ENCODE results near the gene TIMM22. TPM values are rescaled to one million over a fixed set of nuclear protein-coding genes. Genes with fewer than 3 reads are reported as not detected.
"Not testable (repeated sequence)": the region's sequence is repeated elsewhere in the genome, so short reads cannot be mapped to it uniquely, and the experiment has no call there.

The TIMM22 gene
- polyA plus RNA-seq, 3 donors from 2014 or later = 22.0 to 26.9 (median 24.4) TPM

DNA sequence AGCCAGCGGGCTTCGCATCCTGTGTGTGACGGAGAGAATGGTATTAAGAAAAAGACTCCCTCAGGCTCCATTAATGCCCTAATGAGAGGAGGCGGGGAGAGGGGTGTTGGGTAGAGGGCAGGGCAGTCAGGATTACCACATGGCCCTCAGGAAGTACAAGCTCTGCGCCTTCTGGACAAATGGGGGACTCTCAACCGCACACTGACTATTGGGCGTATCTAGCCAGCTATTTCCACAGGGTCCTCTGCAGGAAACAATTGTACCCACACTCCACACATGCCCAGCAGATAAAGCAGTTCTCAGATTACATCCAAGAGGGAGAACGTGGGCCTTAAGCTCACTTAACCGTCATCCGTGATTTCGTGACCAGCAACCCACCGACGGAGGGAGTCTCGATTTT is 32.1 kb upstream of the TIMM22 start:
- Mint-ChIP-seq H3K27me3 (ENCODE audit: low read depth in 3 of 3) (peaks cover 7 to 11% (median 7%) of the 10 kb centered on the region in 3 donors), H3K36me3 (no peaks in the 10 kb centered on the region), H3K27ac (no peak overlapping the region), H3K4me1 (no peaks in the 10 kb centered on the region), H3K4me3 (no peak overlapping the region), H3K9me3 (no peaks in the 10 kb centered on the region)
- DNase-seq = no peak

- no peaks in the 10 kb centered on the region for H3K36me3 Mint-ChIP-seq
- H3K4me1 Mint-ChIP-seq = no peaks in the 10 kb centered on the region
- no peak overlapping the region for H3K27ac Mint-ChIP-seq
- no peak for DNase-seq
- H3K9me3 Mint-ChIP-seq = no peaks in the 10 kb centered on the region
- H3K4me3 Mint-ChIP-seq = no peak overlapping the region
- H3K27me3 Mint-ChIP-seq (ENCODE audit: low read depth in 3 of 3) = peaks cover 7 to 11% (median 7%) of the 10 kb centered on the region in 3 donors
These were observed 31.5 kb upstream of the TIMM22 start for GRCh38 chr17:965311-965989.

DNA sequence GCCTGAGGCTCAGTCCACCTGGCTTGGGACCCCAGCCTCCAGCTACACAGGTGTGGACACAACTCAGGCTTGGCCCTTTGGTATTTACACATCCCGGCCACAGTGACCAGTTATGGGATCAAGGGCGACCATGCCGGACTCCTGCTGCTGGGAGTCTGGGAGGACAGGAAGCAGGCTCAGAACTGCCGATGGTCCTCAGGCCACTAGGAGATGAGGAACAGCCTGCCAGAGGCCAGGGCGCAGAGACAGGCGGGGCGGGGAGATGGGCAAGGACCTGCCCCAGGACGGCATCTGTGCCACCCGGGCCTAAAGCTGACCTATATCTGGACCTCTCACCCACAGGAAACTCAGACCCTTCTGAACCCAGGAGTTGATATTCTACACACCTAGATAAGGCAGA is 29.8 kb upstream of the TIMM22 start:
- Mint-ChIP-seq H3K9me3 (no peaks in the 10 kb centered on the region), H3K27me3 (ENCODE audit: low read depth in 3 of 3) (peaks cover 6 to 10% (median 7%) of the 10 kb centered on the region in 3 donors), H3K4me3 (no peak overlapping the region), H3K36me3 (no peaks in the 10 kb centered on the region), H3K4me1 (no peaks in the 10 kb centered on the region), H3K27ac (no peak overlapping the region)
- no peak for DNase-seq

GRCh38 chr17:968812-969730 is 27.9 kb upstream of the TIMM22 start:
- no peaks in the 10 kb centered on the region for H3K4me1 Mint-ChIP-seq
- no peaks in the 10 kb centered on the region for H3K9me3 Mint-ChIP-seq
- DNase-seq = no peak
- H3K27ac Mint-ChIP-seq = no peak overlapping the region
- H3K4me3 Mint-ChIP-seq = no peak overlapping the region
- no peaks in the 10 kb centered on the region for H3K36me3 Mint-ChIP-seq
- H3K27me3 Mint-ChIP-seq (ENCODE audit: low read depth in 3 of 3) = peaks cover 4 to 12% (median 8%) of the 10 kb centered on the region in 3 donors

DNA sequence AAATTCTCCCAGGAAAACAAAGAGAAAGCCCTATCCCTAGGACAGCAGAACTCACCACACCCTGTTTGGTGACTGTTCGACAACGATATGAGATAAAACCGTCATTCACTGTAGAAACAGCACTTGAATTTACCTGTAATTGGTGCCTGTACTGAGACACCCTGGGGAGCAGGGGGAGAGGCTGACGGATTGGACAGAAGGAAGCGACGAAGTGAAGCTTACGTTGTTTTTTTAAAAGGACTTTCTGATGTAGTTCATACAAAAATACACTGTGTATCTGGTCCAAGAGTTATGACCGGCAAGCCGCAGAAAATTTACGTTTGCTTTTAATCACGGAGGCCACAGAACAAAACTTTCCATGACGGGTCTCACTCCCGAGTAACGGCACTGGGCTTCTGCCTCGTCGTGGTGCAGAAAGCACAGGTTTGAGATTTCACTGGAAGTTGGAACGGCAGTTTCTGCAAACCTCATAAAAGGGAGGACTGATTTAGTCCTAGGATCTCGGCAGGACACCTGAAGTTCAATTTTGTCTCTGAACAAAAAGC is 27.0 kb upstream of the TIMM22 start:
- Mint-ChIP-seq H3K36me3 (no peaks in the 10 kb centered on the region), H3K27me3 (ENCODE audit: low read depth in 3 of 3) (peaks cover 4 to 12% (median 8%) of the 10 kb centered on the region in 3 donors), H3K4me3 (no peak overlapping the region), H3K4me1 (no peaks in the 10 kb centered on the region), H3K9me3 (no peaks in the 10 kb centered on the region), H3K27ac (no peak overlapping the region)
- DNase-seq = no peak

GRCh38 chr17:970364-970763 is 26.6 kb upstream of the TIMM22 start:
- Mint-ChIP-seq H3K27me3 (ENCODE audit: low read depth in 3 of 3) (peaks cover 5 to 12% (median 8%) of the 10 kb centered on the region in 3 donors), H3K27ac (no peak overlapping the region), H3K9me3 (no peaks in the 10 kb centered on the region), H3K4me3 (no peak overlapping the region), H3K36me3 (no peaks in the 10 kb centered on the region), H3K4me1 (no peaks in the 10 kb centered on the region)
- DNase-seq = no peak

DNA sequence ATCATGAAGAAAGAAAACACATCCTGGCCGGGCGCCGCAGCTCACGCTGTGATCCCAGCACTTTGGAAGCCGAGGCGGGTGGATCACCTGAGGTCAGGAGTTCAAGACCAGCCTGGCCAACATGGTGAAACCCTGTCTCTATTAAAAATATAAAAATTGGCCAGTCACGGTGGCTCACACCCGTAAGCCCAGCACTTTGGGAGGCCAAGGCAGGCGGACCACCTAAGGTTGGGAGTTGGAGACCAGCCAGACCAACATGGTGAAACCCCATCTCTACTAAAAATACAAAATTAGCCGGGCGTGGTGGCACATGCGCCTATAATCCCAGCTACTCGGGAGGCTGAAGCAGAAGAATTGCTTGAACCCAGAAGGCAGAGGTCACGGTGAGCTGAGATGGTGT is 25.1 kb upstream of the TIMM22 start:
- not testable (repeated sequence) for H3K4me1 Mint-ChIP-seq, H3K27ac Mint-ChIP-seq, H3K9me3 Mint-ChIP-seq, H3K4me3 Mint-ChIP-seq, H3K36me3 Mint-ChIP-seq, DNase-seq
- H3K27me3 Mint-ChIP-seq (ENCODE audit: low read depth in 3 of 3) = peaks cover 13 to 18% (median 15%) of the 10 kb centered on the region in 3 donors

GRCh38 chr17:973053-973452 is 23.9 kb upstream of the TIMM22 start:
- Mint-ChIP-seq H3K4me3 (no peak overlapping the region), H3K27ac (no peak overlapping the region), H3K36me3 (no peaks in the 10 kb centered on the region), H3K27me3 (ENCODE audit: low read depth in 3 of 3) (peaks cover 18 to 24% (median 19%) of the 10 kb centered on the region in 3 donors), H3K9me3 (peaks cover 0 to 2% (median 0%) of the 10 kb centered on the region in 6 donors), H3K4me1 (peaks cover 2 to 5% of the 10 kb centered on the region in 2 donors)
- DNase-seq = no peak

- DNase-seq, H3K27ac Mint-ChIP-seq, H3K9me3 Mint-ChIP-seq, H3K4me1 Mint-ChIP-seq, H3K36me3 Mint-ChIP-seq, H3K4me3 Mint-ChIP-seq: not testable (repeated sequence)
- peaks cover 17 to 25% (median 19%) of the 10 kb centered on the region in 3 donors for H3K27me3 Mint-ChIP-seq (ENCODE audit: low read depth in 3 of 3)
These were observed 22.2 kb upstream of the TIMM22 start for GRCh38 chr17:974778-975177.

GRCh38 chr17:975371-975915 is 21.5 kb upstream of the TIMM22 start:
- Mint-ChIP-seq H3K27me3 (ENCODE audit: low read depth in 3 of 3) (peaks cover 19 to 25% (median 23%) of the 10 kb centered on the region in 3 donors), H3K36me3 (no peaks in the 10 kb centered on the region)

GRCh38 chr17:976312-976711 is 20.6 kb upstream of the TIMM22 start:
- Mint-ChIP-seq H3K27me3 (ENCODE audit: low read depth in 3 of 3) (peaks cover 19 to 25% (median 24%) of the 10 kb centered on the region in 3 donors), H3K36me3 (no peaks in the 10 kb centered on the region), H3K9me3 (peaks cover 0 to 2% (median 0%) of the 10 kb centered on the region in 6 donors), H3K4me1 (peaks cover 18 to 21% of the 10 kb centered on the region in 2 donors), H3K27ac (no peak overlapping the region), H3K4me3 (no peak overlapping the region)
- DNase-seq = no peak

More at GRCh38 chr17:975371-975915, 21.5 kb upstream of the TIMM22 start:
- no peak for DNase-seq
- Mint-ChIP-seq H3K9me3 (peaks cover 0 to 2% (median 0%) of the 10 kb centered on the region in 6 donors), H3K4me3 (no peak overlapping the region), H3K4me1 (peaks cover 9 to 12% of the 10 kb centered on the region in 2 donors), H3K27ac (no peak overlapping the region)

GRCh38 chr17:977166-977565 is 19.8 kb upstream of the TIMM22 start:
- no peak for DNase-seq
- peaks cover 18 to 22% of the 10 kb centered on the region in 2 donors for H3K4me1 Mint-ChIP-seq
- no peaks in the 10 kb centered on the region for H3K36me3 Mint-ChIP-seq
- peaks cover 0 to 2% (median 0%) of the 10 kb centered on the region in 6 donors for H3K9me3 Mint-ChIP-seq
- peaks cover 19 to 25% (median 21%) of the 10 kb centered on the region in 3 donors for H3K27me3 Mint-ChIP-seq (ENCODE audit: low read depth in 3 of 3)
- H3K4me3 Mint-ChIP-seq = peak overlapping the region in 1 of 5 donors; percentile 14
- no peak overlapping the region for H3K27ac Mint-ChIP-seq

GRCh38 chr17:978103-979093 is 18.5 kb upstream of the TIMM22 start:
- H3K27ac Mint-ChIP-seq = peak overlapping the region in 1 of 6 donors; percentile 66
- no peak for DNase-seq
- peaks cover 17 to 25% (median 19%) of the 10 kb centered on the region in 3 donors for H3K27me3 Mint-ChIP-seq (ENCODE audit: low read depth in 3 of 3)
- H3K36me3 Mint-ChIP-seq = no peaks in the 10 kb centered on the region
- peaks cover 0 to 2% (median 0%) of the 10 kb centered on the region in 6 donors for H3K9me3 Mint-ChIP-seq
- peaks cover 18 to 22% of the 10 kb centered on the region in 2 donors for H3K4me1 Mint-ChIP-seq
- H3K4me3 Mint-ChIP-seq = peak overlapping the region; percentile 67 to 85 (median 77)
